HepG2 (cell line): ENCODE results near the gene PRKCE. TPM values are rescaled to one million over a fixed set of nuclear protein-coding genes. Genes with fewer than 3 reads are reported as not detected.

Source experiments
- CBFB ChIP-seq: sonication (generic); formaldehyde crosslinking; IDR thresholded peaks from 2 replicates; pipeline ENCODE4 v1.4.0; 2020; ENCODE audit warnings: missing genetic modification reagents
- FLYWCH1 ChIP-seq: sonication (generic); formaldehyde crosslinking; IDR thresholded peaks from 2 replicates; pipeline ENCODE4 v1.8.1; 2023; ENCODE audit warnings: mild to moderate bottlenecking, missing genetic modification reagents
- GFI1 ChIP-seq: sonication (generic); formaldehyde crosslinking; IDR thresholded peaks from 2 replicates; pipeline ENCODE4 v1.5.0; 2020; ENCODE audit warnings: missing genetic modification reagents, mild to moderate bottlenecking, borderline replicate concordance
- NAIF1 ChIP-seq: sonication (generic); formaldehyde crosslinking; IDR thresholded peaks from 2 replicates; pipeline ENCODE4 v1.5.0; 2020; ENCODE audit warnings: mild to moderate bottlenecking, missing genetic modification reagents, borderline replicate concordance
- PATZ1 ChIP-seq: sonication (generic); formaldehyde crosslinking; IDR thresholded peaks from 2 replicates; pipeline ENCODE4 v1.4.0; 2020; ENCODE audit warnings: missing genetic modification reagents
- PTBP1 ChIP-seq: fragments of 200-400 bp; formaldehyde crosslinking; IDR thresholded peaks from 2 replicates; pipeline ENCODE4 v1.6.1; 2018; ENCODE audit warnings: low read length, low read depth; ENCODE audit not compliant: poor library complexity, severe bottlenecking
- RARG ChIP-seq: sonication (generic); formaldehyde crosslinking; IDR thresholded peaks from 2 replicates; pipeline ENCODE4 v1.4.0; 2020; ENCODE audit warnings: low read depth, mild to moderate bottlenecking, missing genetic modification reagents
- RFXAP ChIP-seq: sonication (generic); formaldehyde crosslinking; IDR thresholded peaks from 2 replicates; pipeline ENCODE4 v1.4.0; 2020; ENCODE audit warnings: missing genetic modification reagents, borderline replicate concordance
- RNF219 ChIP-seq: sonication (generic); formaldehyde crosslinking; IDR thresholded peaks from 2 replicates; pipeline ENCODE4 v1.5.0; 2020; ENCODE audit warnings: mild to moderate bottlenecking, missing genetic modification reagents
- SAP130 ChIP-seq: IDR thresholded peaks from 2 replicates; pipeline ENCODE4 v1.6.1; 2016; ENCODE audit warnings: low read depth
- SMARCC2 ChIP-seq: fragments of 450-650 bp; IDR thresholded peaks from 2 replicates; pipeline ENCODE4 v1.6.1; 2017; ENCODE audit warnings: antibody characterized with exemption, mild to moderate bottlenecking
- TBL1XR1 ChIP-seq: fragments of 150-350 bp; IDR thresholded peaks from 2 replicates; pipeline ENCODE4 v1.6.1; 2014; ENCODE audit warnings: borderline replicate concordance, low read length; ENCODE audit not compliant: partially characterized antibody
- TBX3 ChIP-seq: fragments of 450-650 bp; IDR thresholded peaks from 2 replicates; pipeline ENCODE4 v1.6.1; 2017; ENCODE audit warnings: antibody characterized with exemption, mild to moderate bottlenecking, inconsistent platforms, borderline replicate concordance
- TEAD3 ChIP-seq: optimal IDR thresholded peaks from 2 replicates; pipeline ENCODE3; 2016; ENCODE audit warnings: borderline replicate concordance
- U2AF2 ChIP-seq: fragments of 200-400 bp; formaldehyde crosslinking; IDR thresholded peaks from 2 replicates; pipeline ENCODE4 v1.6.1; 2017; ENCODE audit warnings: low read depth, mild to moderate bottlenecking, low read length
- ZNF441 ChIP-seq: sonication (generic); formaldehyde crosslinking; IDR thresholded peaks from 2 replicates; pipeline ENCODE4 v1.7.0; 2021; ENCODE audit warnings: missing genetic modification reagents, borderline replicate concordance
- polyA plus RNA-seq, 8 experiments: library from polyadenylated mRNA; depleted of rRNA in 3 of 8; stranded (reverse) in 7 of 8; unstranded in 1 of 8; fragments of >200 nt; fragmentation: Illumina TruSeq in 4 of 8; extraction: Trizol in 4 of 8; gene quantifications; 2 replicates each; pipeline versions ENCODE4 v1.2.1 to v1.2.3, GENCODE V29; 2011 to 2016; ENCODE audit warnings: low read depth in 4 of 8, missing spikeins in 1 of 8, mixed read lengths in 1 of 8; ENCODE audit not compliant: insufficient read depth in 1 of 8
- total RNA-seq, 5 experiments: library from RNA; depleted of rRNA; stranded (reverse); fragments of >200 nt; fragmentation: Illumina TruSeq; extraction: Trizol; gene quantifications; 2 replicates each; pipeline ENCODE4 v1.2.3, GENCODE V29; 2016; ENCODE audit warnings: low read depth in 1 of 5
- TF ChIP-seq, protein P1 (sequence below): sonication (generic); formaldehyde crosslinking; IDR thresholded peaks from 2 replicates; pipeline ENCODE4 v1.5.1; 2020; ENCODE audit warnings: missing genetic modification reagents, mild to moderate bottlenecking, borderline replicate concordance
- TF ChIP-seq, protein P2 (sequence below): sonication (generic); formaldehyde crosslinking; IDR thresholded peaks from 2 replicates; pipeline ENCODE4 v1.8.1; 2022; ENCODE audit warnings: mild to moderate bottlenecking, missing genetic modification reagents
- TF ChIP-seq, protein P3 (sequence below): sonication (generic); formaldehyde crosslinking; IDR thresholded peaks from 2 replicates; pipeline ENCODE4 v1.8.0; 2022; ENCODE audit warnings: missing genetic modification reagents, mild to moderate bottlenecking, inconsistent platforms, borderline replicate concordance

The PRKCE gene
- total and polyA plus RNA-seq, 2 of the 13 experiments (the other 11 are each of a cell fraction or from before 2014, with no cell fraction given), result 1.0 to 3.9 TPM

DNA sequence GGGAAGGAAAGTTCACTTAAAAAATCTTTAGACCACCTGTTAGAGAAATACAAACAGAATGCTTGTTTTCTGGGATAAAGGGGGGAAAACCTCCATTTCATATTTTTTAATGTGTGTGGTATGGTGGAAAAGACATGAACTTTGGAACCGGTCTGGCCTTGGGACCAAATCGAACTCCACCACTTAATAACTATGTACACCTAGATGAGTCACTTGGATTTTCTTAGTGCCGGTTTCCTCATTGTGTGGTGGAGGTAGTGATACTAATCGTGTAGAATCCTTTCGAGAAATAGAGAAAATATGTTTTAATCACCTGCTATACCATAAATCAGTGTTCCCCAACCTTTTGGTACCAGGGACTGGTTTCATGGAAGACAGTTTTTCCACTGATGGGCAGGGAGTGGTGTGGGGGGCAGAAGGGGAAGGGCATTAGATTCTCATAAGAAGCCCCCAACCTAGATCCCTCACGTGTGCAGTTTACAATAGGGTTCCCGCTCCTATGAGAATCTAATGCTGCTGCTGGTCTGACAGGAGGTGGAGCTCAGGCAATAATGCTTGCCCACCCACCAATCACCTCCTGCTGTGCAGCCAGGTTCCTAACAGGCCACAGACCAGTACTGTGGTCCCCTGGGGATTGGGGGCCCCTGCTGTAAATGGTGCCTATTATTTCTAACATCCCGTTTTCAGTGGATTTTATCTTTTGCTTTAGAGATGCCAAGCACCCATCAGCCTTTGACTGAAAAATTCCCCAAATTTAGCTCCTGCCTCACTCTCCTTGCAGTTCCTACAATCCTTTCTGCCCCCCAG, 308.8 kb downstream of the PRKCE start (continued):
- TF ChIP-seq ZNF441 (CRISPR knock-in tag) (peak; percentile 96), PTBP1 (no peak), GFI1 (CRISPR knock-in tag) (no peak), TBX3 (0 out of 2 replicates have a peak, but pooled peaks have one; percentile 11), FLYWCH1 (CRISPR knock-in tag) (no peak), NAIF1 (CRISPR knock-in tag) (no peak), U2AF2 (no peak), TEAD3 (CRISPR knock-in tag) (peak; percentile 28), RARG (CRISPR knock-in tag) (no peak), PATZ1 (no peak), CBFB (CRISPR knock-in tag) (no peak), SMARCC2 (peak; percentile 66; the same call in 1 of the 2 replicates), SAP130 (CRISPR knock-in tag) (peak; percentile 54; the same call in 1 of the 2 replicates), RFXAP (CRISPR knock-in tag) (no peak), TBL1XR1 (peak; percentile 24), RNF219 (CRISPR knock-in tag) (no peak)
- TF ChIP-seq, protein P1, sequence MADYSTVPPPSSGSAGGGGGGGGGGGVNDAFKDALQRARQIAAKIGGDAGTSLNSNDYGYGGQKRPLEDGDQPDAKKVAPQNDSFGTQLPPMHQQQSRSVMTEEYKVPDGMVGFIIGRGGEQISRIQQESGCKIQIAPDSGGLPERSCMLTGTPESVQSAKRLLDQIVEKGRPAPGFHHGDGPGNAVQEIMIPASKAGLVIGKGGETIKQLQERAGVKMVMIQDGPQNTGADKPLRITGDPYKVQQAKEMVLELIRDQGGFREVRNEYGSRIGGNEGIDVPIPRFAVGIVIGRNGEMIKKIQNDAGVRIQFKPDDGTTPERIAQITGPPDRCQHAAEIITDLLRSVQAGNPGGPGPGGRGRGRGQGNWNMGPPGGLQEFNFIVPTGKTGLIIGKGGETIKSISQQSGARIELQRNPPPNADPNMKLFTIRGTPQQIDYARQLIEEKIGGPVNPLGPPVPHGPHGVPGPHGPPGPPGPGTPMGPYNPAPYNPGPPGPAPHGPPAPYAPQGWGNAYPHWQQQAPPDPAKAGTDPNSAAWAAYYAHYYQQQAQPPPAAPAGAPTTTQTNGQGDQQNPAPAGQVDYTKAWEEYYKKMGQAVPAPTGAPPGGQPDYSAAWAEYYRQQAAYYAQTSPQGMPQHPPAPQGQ (CRISPR knock-in tag), result no peak
- TF ChIP-seq, protein P2, sequence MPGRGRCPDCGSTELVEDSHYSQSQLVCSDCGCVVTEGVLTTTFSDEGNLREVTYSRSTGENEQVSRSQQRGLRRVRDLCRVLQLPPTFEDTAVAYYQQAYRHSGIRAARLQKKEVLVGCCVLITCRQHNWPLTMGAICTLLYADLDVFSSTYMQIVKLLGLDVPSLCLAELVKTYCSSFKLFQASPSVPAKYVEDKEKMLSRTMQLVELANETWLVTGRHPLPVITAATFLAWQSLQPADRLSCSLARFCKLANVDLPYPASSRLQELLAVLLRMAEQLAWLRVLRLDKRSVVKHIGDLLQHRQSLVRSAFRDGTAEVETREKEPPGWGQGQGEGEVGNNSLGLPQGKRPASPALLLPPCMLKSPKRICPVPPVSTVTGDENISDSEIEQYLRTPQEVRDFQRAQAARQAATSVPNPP (CRISPR knock-in tag), result no peak
- TF ChIP-seq, protein P3, sequence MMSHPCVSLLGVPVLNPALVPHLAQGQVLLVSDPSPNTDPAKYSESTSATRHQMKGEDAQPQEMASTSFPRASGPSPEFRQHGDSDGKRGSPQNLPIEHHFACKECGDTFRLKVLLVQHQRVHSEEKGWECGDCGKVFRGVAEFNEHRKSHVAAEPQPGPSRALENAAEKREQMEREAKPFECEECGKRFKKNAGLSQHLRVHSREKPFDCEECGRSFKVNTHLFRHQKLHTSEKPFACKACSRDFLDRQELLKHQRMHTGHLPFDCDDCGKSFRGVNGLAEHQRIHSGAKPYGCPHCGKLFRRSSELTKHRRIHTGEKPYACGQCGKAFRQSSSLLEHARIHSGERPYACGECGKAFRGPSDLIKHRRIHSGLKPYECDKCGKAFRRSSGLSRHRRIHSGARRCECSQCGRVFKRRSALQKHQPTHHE, result no peak
